OCI-LY7 (cell line): Measurements from ENCODE around the gene AIP.

Source experiments
- CTCF ChIP-seq: fragments of 200-600 bp; sonication (generic); conservative IDR thresholded peaks from 2 replicates; pipeline ENCODE4 v1.5.1; 2014; ENCODE audit warnings: mild to moderate bottlenecking, antibody characterized with exemption, low read length, moderate library complexity, mixed read lengths
- EZH2phosphoT487 ChIP-seq: fragments of 200-600 bp; sonication (generic); IDR thresholded peaks from 2 replicates; pipeline ENCODE4 v1.6.1; 2018; ENCODE audit warnings: low read depth, borderline replicate concordance, mild to moderate bottlenecking, mixed run types, antibody characterized with exemption, low read length, moderate library complexity, mixed read lengths

- TF ChIP-seq EZH2phosphoT487, result no peak
- no peak for TF ChIP-seq CTCF
Measured at GRCh38 chr11:67534070-67534679, 51.3 kb downstream of the AIP start.
